Ecto neural progenitor cell (in vitro differentiated cells): Measurements from ENCODE around the gene UBQLN2.
"Not testable (repeated sequence)": the region's sequence is repeated elsewhere in the genome, so short reads cannot be mapped to it uniquely, and the experiment has no call there.

Experiments
- DNase-seq: peaks from one replicate; pipeline ENCODE4 v3.0.0-alpha.2; 2018; ENCODE audit warnings: low spot score

The UBQLN2 gene

DNA sequence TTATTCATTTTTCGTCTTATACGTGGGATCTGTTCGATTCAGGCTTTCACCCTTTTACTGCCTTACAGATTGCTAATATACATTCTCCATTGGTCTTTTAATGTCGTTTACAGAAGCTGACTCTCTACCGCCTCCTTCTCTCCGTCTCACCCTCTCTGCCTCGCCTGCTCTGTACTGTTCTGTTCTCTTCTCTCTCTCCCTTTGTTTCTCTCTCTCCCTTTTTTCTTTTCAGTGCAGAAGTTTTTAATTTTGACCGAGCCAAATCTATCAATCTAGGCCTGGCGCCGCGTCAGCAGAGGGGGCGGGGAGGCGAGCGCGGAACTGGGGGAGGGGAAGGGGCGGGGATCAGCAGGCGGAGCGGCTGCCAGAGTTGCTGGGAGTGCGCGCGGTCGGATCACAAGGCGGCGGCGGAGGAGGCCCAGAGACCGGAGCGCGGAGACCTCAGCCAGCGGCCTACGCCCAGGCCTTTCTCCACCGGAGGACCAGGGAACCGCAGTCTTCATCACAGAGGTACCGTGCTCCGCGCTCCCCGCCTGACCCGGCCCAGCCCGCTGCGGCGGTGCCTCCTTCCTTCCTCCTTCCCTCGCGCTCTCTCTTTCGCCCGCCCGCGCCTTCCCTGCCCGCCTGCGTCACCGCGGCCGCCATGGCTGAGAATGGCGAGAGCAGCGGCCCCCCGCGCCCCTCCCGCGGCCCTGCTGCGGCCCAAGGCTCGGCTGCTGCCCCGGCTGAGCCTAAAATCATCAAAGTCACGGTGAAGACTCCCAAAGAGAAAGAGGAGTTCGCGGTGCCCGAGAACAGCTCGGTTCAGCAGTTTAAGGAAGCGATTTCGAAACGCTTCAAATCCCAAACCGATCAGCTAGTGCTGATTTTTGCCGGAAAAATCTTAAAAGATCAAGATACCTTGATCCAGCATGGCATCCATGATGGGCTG, at the start of gene UBQLN2:
TSS of gene UBQLN2 (plus strand) at position 397 of the 931 bp plus-strand sequence. CDS start at position 644, 247 bp downstream.
- peak; percentile 75 for DNase-seq

DNA sequence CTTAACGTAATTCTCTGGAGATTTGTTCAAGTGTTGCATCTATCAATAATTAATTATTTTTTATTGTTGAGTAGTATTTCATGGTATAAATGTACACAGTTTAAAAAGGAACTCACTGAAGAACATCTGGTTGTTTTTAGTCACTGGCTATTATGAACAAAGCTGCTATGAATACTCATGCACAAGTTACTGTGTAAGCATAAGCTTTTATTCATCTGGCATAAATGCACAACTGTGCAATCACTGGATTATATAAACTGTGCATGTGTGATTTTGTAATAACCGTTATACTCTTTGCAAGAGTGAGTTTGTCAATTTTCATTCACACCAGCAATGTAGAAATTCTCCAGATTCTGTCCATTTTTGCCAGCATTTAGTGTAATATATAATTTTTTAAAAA, 43.8 kb upstream of the UBQLN2 start:
- no peak for DNase-seq

DNA sequence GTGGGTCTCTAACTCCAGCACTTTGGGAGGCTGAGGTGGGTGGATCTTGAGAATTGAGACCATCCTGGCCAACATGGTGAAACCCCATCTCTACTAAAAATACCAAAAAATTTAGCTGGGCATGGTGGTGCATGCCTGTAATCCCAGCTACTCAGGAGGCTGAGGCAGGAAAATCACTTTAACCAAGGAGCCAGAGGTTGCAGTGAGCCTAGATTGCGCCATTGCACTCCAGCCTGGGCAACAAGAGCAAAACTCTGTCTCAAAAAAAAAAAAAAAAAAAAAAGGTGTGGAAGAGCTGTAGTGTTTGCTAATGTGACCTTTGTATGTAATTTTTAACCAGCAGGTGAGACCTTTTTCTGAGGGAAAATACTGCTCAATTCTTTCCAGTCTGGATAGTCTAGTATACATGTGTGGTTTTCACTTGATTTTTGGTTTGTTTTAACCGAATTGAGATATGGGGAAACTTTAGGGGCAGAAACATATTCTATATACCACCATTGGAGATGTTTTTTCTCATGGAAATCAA, 33.9 kb upstream of the UBQLN2 start:
- not testable (repeated sequence) for DNase-seq

DNA sequence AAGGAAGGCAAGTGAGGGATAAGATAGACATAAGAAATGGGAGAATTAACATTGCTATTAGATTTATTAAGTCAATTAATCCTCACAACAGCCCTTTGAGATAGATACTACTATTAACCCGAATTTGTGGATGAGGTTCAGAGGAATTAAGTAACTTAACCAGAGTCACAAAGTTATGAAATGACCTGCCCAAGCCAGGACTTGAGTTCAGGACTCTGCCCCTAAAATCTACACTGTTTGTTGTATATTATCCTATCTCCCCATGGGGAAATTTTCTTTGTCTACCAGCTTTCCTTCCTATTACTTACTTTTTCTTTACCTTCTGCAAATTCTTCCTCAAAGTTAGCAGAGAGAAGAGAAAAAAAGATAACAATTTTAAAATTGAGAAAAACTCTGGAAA, 33.4 kb upstream of the UBQLN2 start:
- DNase-seq: no peak

DNA sequence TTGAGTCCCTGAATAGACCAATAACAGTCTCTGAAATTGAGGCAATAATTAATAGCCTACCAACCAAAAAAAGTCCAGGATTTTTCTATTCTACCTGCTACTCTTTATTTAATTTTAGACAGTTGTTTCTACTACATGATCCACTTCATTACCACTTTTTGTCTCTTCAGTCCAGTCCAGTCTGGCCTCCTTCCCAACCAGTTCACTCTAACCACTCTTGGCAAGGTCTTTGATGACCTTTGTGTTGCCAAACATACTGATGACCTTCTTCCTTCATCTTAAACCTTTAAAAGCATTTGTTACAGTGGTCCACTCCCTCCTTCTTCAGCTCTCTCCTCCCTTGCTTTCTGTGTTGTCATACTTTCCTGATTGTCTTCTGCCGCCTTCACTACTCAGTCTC, 12.8 kb upstream of the UBQLN2 start:
- no peak for DNase-seq

DNA sequence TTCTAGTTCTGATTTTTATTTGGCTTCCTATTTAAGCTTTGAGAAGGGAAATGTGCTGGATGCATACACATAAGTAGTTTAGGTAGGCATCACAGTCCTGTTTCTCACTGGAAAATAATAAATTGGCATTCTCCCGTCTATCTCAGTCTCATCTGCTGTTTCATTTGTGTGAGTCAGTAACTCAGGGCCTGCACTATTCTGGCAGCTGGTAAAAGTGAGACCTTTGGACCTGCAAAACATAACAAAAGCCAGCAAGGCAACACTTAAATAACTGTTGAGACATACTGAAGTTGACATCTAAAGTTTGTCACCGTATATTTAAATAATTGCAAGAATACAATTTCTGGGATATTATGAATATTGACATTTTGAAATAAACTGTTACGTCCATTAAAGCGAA, 8.6 kb upstream of the UBQLN2 start:
- DNase-seq: no peak

DNA sequence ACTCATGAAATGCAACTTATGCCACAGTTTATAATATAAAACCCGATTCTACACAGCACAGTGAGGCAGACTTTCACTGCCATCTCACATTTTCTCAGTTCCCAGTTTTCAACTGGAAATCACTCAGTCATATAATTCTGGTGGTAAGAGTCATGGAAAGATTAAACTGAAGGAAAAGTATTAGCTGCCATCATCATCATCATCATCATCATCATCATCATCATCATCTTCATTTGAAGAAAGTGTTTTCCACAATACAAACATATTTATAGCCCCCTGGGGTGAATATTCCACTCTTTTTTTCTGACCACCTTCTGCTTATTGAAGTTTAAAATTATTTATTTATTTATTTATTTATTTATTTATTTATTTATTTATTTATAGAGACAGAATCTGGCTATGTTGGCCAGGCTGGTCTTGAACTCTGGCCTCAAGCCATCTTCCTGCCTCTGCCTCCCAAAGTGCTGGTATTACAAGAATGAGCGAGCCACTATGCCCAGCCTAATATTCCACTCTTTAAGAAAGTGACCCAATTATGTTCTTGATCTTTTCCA, 6.0 kb upstream of the UBQLN2 start:
- DNase-seq: no peak

DNA sequence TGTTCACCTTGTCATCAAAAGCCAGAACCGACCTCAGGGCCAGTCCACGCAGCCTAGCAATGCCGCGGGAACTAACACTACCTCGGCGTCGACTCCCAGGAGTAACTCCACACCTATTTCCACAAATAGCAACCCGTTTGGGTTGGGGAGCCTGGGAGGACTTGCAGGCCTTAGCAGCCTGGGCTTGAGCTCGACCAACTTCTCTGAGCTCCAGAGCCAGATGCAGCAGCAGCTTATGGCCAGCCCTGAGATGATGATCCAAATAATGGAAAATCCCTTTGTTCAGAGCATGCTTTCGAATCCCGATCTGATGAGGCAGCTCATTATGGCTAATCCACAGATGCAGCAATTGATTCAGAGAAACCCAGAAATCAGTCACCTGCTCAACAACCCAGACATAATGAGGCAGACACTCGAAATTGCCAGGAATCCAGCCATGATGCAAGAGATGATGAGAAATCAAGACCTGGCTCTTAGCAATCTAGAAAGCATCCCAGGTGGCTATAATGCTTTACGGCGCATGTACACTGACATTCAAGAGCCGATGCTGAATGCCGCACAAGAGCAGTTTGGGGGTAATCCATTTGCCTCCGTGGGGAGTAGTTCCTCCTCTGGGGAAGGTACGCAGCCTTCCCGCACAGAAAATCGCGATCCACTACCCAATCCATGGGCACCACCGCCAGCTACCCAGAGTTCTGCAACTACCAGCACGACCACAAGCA, 898 bp downstream of the UBQLN2 start:
- no peak for DNase-seq

DNA sequence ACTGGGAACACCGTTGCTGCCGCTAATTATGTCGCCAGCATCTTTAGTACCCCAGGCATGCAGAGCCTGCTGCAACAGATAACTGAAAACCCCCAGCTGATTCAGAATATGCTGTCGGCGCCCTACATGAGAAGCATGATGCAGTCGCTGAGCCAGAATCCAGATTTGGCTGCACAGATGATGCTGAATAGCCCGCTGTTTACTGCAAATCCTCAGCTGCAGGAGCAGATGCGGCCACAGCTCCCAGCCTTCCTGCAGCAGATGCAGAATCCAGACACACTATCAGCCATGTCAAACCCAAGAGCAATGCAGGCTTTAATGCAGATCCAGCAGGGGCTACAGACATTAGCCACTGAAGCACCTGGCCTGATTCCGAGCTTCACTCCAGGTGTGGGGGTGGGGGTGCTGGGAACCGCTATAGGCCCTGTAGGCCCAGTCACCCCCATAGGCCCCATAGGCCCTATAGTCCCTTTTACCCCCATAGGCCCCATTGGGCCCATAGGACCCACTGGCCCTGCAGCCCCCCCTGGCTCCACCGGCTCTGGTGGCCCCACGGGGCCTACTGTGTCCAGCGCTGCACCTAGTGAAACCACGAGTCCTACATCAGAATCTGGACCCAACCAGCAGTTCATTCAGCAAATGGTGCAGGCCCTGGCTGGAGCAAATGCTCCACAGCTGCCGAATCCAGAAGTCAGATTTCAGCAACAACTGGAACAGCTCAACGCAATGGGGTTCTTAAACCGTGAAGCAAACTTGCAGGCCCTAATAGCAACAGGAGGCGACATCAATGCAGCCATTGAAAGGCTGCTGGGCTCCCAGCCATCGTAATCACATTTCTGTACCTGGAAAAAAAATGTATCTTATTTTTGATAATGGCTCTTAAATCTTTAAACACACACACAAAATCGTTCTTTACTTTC, 1.8 kb downstream of the UBQLN2 start:
- DNase-seq: no peak

DNA sequence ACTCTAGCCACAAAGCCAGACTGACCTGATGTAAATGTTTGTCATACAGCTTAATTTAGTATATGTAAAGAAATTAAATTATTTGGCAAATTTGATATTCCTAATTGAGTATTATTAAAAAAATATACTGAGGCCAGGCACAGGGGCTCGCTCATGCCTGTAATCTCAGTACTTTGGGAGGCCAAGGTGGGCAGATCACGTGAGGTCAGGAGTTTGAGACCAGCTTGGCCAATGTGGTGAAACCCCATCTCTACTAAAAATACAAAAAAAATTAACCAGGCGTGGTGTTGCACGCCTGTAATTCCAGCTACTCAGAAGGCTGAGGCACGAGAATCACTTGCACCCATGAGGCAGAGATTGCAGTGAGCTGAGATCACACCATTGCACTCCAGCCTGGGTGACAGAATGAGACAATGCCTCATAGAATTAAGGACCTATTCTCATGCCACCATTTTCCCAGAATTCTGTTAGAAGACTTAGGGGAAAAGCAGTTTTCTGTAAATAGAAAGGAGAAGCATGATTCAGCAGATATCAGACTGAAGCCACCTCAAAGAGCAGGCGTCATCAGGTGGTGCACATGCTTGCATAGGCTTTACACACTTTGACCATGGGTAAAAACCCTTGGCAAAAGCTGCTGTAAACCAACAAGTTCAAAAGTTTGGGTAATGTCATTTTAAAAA, 6.1 kb downstream of the UBQLN2 start:
- DNase-seq: no peak

DNA sequence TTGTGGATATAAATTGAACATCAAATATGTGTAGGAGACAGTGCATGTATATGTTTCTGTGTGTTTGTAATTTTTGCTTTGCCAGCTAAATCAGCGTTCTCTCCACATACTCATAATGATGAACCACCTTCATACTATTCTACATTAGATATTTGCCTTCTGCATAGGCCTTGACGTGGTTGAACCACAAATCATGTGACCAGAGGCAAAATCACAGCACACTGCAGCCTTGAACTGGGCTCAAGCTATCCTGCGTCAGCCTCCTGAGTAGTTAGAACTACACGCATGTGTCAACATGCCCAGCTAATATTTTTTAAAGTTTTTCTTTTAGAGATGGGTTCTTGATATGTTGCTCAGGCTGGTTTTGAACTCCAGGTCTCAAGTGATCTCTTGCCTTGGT, 9.5 kb downstream of the UBQLN2 start:
- no peak for DNase-seq

DNA sequence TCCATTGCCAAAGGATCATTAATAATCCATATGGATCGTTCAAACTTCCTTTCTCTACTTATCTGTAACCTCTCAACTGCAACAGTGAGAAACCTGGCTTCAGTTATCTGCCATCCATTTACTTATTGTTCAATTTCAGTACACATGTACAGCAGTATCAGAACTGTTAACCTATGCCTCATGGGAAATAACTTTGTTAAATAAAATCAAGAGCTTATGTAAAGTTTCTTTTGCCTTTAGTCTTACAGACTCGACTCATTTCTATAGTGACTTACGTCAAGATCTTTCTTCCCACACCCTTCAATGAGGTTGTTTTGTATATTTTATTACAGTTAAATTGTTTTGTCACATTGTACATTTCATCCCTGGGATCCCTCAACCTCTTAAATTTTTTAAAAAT, 11.4 kb downstream of the UBQLN2 start:
- DNase-seq: no peak

DNA sequence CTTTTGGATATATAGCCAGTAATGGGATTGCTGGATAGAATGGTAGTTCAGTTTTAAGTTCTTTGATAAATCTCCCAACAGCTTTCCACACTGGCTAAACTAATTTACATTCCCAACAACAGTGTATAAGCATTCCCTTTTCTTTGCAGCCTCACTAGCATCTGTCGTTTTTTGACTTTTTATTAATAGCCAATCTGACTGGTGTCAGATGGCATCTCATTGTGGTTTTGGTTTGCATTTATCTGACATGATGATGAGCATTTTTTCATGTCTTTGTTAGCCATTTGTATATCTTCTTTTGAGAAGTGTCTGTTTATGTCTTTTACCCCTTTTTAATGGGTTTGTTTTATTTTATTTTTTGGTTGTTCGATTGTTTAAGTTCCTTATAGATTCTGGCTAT, 13.3 kb downstream of the UBQLN2 start:
- no peak for DNase-seq

DNA sequence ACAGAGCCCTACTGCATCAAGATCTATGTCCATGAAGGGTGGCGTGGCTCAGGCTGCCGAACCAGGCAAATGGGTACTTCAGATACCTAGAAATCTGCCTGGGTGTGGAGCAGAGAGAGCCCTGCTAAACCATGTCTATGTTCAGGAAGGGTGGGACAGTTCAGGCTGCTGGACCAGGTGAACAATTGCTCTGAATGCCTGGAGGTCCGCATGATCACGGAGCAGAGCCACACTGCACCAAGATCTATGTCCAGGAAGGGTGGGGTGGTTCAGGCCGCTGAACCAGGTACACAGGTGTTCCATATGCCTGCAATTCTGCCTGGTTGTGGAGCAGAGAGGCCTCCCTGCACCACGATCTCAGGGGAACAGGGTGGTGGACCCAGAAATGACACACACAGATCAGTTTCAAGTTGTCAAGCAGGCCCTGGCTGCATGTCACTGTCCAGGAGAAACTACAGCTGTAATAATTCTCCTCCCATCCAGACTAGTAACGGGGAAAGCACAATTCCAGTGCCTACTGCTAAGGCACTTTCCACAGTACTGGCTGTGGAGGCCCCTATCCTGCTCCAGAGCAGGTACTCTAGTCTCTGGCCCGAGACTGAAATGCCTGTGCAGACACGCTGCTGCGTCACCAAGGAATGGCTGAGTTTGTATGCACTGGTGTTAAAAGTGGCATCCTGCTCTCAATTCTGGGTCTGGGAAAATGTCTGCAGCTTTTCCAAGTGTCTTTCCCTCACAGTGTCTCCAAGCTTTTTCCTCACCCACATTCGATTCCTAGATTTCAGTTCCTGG, 25.2 kb downstream of the UBQLN2 start:
- DNase-seq: no peak

DNA sequence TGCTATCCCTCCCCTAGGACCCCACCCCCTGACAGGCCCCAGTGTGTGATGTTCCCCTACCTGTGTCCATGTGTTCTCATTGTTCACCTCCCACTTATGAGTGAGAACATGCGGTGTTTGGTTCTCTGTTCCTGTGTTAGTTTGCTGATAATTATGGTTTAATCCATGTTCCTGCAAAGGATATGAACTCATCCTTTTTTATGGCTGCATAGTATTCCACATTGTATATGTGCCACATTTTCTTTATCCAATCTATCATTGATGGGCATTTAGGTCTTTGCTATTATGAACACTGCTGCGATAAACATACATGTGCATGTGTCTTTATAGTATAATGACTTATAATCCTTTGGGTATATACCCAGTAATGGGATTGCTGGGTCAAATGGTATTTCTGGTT, 28.4 kb downstream of the UBQLN2 start:
- not testable (repeated sequence) for DNase-seq

DNA sequence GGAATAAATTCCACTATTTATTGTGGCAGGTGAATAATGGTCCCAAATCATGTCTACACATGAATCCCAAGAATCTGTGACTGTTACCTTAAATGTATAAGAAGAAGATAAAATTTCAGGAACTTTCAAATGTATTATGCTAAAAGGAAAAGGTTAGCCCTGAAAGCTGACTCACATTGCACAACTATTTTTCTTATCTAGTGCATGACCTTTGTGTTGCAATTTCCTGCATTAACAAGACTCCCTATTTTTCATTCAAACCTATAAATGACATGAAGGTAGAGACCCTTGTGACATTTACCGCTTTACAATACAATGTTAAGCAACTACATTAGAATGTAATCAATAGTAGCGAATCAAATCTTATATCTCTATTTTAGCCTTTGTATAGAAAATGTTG, 36.7 kb downstream of the UBQLN2 start:
- no peak for DNase-seq

DNA sequence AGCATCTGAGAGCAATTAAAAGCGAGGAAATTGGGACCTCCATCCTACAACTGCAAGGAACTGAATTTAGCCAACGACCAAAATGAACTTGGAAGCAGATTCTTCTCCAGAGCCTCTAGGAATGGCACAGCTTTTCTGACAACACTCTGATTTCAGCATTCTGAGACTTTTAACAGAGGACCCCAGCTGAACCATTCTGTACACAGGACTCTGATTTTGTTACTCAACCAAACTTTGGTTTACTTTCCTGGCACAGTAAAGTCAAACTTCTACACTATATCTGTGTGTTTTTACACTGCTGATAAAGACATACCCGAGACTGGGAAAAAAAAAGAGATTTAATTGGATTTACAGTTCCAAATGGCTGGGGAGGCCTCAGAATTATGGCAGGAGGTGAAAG, 37.6 kb downstream of the UBQLN2 start:
- no peak for DNase-seq

DNA sequence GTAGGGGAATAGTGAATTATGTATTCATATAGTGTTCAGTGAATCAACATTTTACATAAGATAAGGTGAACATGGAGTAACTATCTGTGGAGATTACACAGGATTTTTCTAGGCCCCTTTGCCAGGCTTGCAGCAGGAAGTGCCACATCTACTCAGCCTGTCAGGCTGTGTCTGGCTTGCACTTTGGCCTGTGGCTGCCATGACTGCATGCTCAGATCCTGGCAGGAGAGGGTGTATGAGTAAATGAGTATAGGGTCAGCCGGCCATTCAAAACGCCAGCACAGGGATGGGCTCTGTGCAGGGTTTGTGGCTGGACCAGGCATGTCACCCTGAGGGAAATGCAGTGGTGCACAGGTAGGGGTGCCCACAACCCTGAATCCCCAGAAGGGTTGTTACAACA, 51.9 kb downstream of the UBQLN2 start:
- no peak for DNase-seq
